Spleen (tissue), 11 donors: Measurements from ENCODE around the gene SDK2. TPM values are rescaled to one million over a fixed set of nuclear protein-coding genes. Genes with fewer than 3 reads are reported as not detected.

ENCODE experiments used
- DNase-seq: peaks from one replicate; pipeline ENCODE4 v3.0.0-alpha.2; 2020
- H3K27ac ChIP-seq, 8 donors: fragments of 200-600 bp; sonication (generic) in 7 of 8; 1 replicate in 4 of 8; 2 replicates in 4 of 8; pipeline versions ENCODE4 v1.5.0 to v1.8.0; 2016 to 2021; ENCODE audit warnings: inconsistent platforms in 4 of 8, mild to moderate bottlenecking in 4 of 8, moderate library complexity in 1 of 8
- H3K27me3 ChIP-seq, 7 donors: fragments of 200-600 bp; sonication (generic) in 6 of 7; replicated peaks in 1 of 7; 1 replicate in 4 of 7; 2 replicates in 3 of 7; pipeline versions ENCODE4 v1.5.0 to v1.8.0; 2016 to 2021; ENCODE audit warnings: inconsistent platforms in 3 of 7, mild to moderate bottlenecking in 1 of 7
- H3K36me3 ChIP-seq, 6 donors: fragments of 200-600 bp; sonication (generic) in 5 of 6; 1 replicate in 4 of 6; 2 replicates in 2 of 6; pipeline versions ENCODE4 v1.5.0 to v1.8.0; 2016 to 2021; ENCODE audit warnings: inconsistent platforms in 2 of 6
- H3K4me1 ChIP-seq, 6 donors: fragments of 200-600 bp; sonication (generic) in 5 of 6; 1 replicate in 3 of 6; 2 replicates in 3 of 6; pipeline versions ENCODE4 v1.5.0 to v1.8.0; 2016 to 2021; ENCODE audit warnings: inconsistent platforms in 3 of 6
- H3K4me3 ChIP-seq, 8 donors: fragments of 200-600 bp; sonication (generic) in 7 of 8; 1 replicate in 4 of 8; 2 replicates in 4 of 8; pipeline versions ENCODE4 v1.5.0 to v1.8.0; 2016 to 2021; ENCODE audit warnings: inconsistent platforms in 4 of 8, mild to moderate bottlenecking in 4 of 8, moderate library complexity in 2 of 8
- H3K9me3 ChIP-seq, 8 donors: fragments of 200-600 bp; sonication (generic) in 7 of 8; 1 replicate in 4 of 8; 2 replicates in 4 of 8; pipeline versions ENCODE4 v1.5.0 to v1.8.0; 2016 to 2021; ENCODE audit warnings: inconsistent platforms in 4 of 8
- POLR2A ChIP-seq, 3 donors: fragments of 450-650 bp; IDR thresholded peaks; one replicate each; pipeline ENCODE4 v1.5.1; 2017; ENCODE audit warnings: antibody characterized with exemption in 3 of 3, mild to moderate bottlenecking in 1 of 3
- POLR2AphosphoS5 ChIP-seq, 3 donors: sonication (generic); formaldehyde crosslinking; IDR thresholded peaks; one replicate each; pipeline ENCODE4 v1.5.1; 2017; ENCODE audit warnings: antibody characterized with exemption in 3 of 3
- WGBS, 5 donors: extraction: QIAGEN DNeasy Blood & Tissue Kit in 3 of 5; methylation state at CpG; one replicate each; pipeline versions ENCODE4 v1.1.5 to v1.1.7; 2013 to 2018; 5-methylcytosine and 5-hydroxymethylcytosine counted together
- intact Hi-C: fragments of 100-400 bp; cut with DNase I; formaldehyde crosslinking; loops from one replicate; pipeline ENCODE4 v1.15.0; 2023; ENCODE audit warnings: low total_unique reads
- polyA plus RNA-seq, 3 donors: library from polyadenylated mRNA; stranded (reverse); fragments of 200-250 nt; gene quantifications; one replicate each; pipeline ENCODE4 v1.2.1, GENCODE V29; 2013
- total RNA-seq, 7 donors: library from RNA; depleted of rRNA in 3 of 7; stranded (reverse); fragments of >200 nt in 3 of 7; fragmentation: NEBNext Ultra II Directional in 4 of 7; extraction: Animal tissue kit (Norgen Biotek cat#: 25700) in 4 of 7; gene quantifications; one replicate each; pipeline versions ENCODE4 v1.1.0 to v1.2.1, GENCODE V29; 2016 to 2021
- TF ChIP-seq, protein P1 (sequence below), 11 experiments: fragments of 200-600 bp in 7 of 11; fragments of 450-650 bp in 4 of 11; sonication (generic) in 4 of 11; IDR thresholded peaks in 8 of 11; conservative IDR thresholded peaks in 3 of 11; 1 replicate in 7 of 11; 2 replicates in 4 of 11; pipeline versions ENCODE4 v1.4.0 to v1.8.0; 2016 to 2021; ENCODE audit warnings: antibody characterized with exemption in 11 of 11, inconsistent platforms in 4 of 11, mild to moderate bottlenecking in 1 of 11
- donor health status: healthy with polysubstance abuse.
- donor health status: DM: no; HTN: no; CAD: no; lungs with moderate emphysema.
- donor health status: DM: no; HTN: no; CAD: no.
- donor health status: Bipolar disorder and iron deficiency.
- donor health status: healthy.
- donor health status: DM: no; HTN: no; CAD: no.
- donor health status: DM: yes; HTN: yes; CAD: no.

The SDK2 gene
- total and polyA plus RNA-seq, 10 donors, result 0.86 to 16.5 (median 9.7) TPM

- 86 to 93% (median 88%) methylated on average over 12 of the region's 12 CpGs for WGBS, 5 donors
- H3K36me3 ChIP-seq, result no peaks in the 10 kb centered on the region
- H3K9me3 ChIP-seq, result no peaks in the 10 kb centered on the region
- TF ChIP-seq, protein P1, sequence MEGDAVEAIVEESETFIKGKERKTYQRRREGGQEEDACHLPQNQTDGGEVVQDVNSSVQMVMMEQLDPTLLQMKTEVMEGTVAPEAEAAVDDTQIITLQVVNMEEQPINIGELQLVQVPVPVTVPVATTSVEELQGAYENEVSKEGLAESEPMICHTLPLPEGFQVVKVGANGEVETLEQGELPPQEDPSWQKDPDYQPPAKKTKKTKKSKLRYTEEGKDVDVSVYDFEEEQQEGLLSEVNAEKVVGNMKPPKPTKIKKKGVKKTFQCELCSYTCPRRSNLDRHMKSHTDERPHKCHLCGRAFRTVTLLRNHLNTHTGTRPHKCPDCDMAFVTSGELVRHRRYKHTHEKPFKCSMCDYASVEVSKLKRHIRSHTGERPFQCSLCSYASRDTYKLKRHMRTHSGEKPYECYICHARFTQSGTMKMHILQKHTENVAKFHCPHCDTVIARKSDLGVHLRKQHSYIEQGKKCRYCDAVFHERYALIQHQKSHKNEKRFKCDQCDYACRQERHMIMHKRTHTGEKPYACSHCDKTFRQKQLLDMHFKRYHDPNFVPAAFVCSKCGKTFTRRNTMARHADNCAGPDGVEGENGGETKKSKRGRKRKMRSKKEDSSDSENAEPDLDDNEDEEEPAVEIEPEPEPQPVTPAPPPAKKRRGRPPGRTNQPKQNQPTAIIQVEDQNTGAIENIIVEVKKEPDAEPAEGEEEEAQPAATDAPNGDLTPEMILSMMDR (IDR thresholded peaks at IDR 0.05 in 8 of 11, conservative IDR thresholded peaks at IDR 0.05 in 3 of 11), result no peak
- no peak for TF ChIP-seq POLR2A (IDR thresholded peaks at IDR 0.05)
- TF ChIP-seq POLR2AphosphoS5 (IDR thresholded peaks at IDR 0.05), result no peak
- intact Hi-C loops, result no loop called here
- no peaks in the 10 kb centered on the region for H3K27me3 ChIP-seq
- DNase-seq, result no peak
- H3K27ac ChIP-seq, result no peak overlapping the region
- H3K4me1 ChIP-seq, result peaks cover 0 to 20% (median 0%) of the 10 kb centered on the region in 6 donors
- no peak overlapping the region for H3K4me3 ChIP-seq
Measured at GRCh38 chr17:73580073-73580710, 64.1 kb downstream of the SDK2 start.

GRCh38 chr17:73576556-73577098 is 67.6 kb downstream of the SDK2 start:
- Histone ChIP-seq H3K4me3 (no peak overlapping the region), H3K9me3 (no peaks in the 10 kb centered on the region), H3K36me3 (no peaks in the 10 kb centered on the region), H3K27me3 (no peaks in the 10 kb centered on the region), H3K4me1 (peaks cover 0 to 16% (median 0%) of the 10 kb centered on the region in 6 donors), H3K27ac (no peak overlapping the region)
- intact Hi-C loops, result no loop called here
- 76 to 93% (median 82%) methylated on average over 6 of the region's 6 CpGs for WGBS, 5 donors
- DNase-seq, result no peak
- TF ChIP-seq, protein P1 (IDR thresholded peaks at IDR 0.05 in 8 of 11, conservative IDR thresholded peaks at IDR 0.05 in 3 of 11), result no peak
- no peak for TF ChIP-seq POLR2A (IDR thresholded peaks at IDR 0.05)
- no peak for TF ChIP-seq POLR2AphosphoS5 (IDR thresholded peaks at IDR 0.05)

DNA sequence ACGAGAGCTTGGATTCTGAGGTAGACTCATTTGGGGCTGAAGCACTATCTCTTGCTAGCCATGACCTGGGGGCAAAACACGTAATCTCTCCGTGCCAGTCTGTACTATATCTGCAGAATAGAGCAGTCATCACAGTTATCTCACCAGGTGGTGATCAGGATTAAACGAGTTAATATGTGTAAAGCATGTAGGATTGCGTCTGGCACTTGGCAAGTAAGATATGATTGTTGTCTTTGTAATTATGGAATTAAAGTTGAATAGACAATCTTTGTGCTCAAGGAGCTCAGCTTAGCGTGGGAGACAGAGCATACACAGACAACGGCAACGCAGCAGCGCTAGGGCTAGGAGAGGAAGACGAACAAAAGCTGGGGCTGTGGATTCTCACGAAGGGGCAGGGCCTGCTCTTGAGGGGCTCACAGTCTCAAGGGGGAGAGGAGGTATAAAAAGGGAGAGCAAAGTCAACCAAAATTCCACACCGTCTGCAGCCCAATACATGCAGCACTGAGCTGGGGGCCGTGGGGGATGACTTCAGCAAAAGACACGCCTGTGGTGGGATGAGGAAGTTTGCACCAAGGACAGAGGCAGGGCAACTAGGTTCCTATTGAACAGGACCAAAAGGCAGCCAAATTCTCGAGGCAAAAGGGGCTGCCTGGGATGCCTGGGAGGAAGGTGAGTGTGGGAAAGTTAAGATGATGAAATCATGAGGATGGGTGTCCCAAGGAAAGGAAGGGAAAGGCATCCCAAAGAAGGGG is 68.6 kb downstream of the SDK2 start:
- WGBS, 5 donors, result 68 to 78% (median 71%) methylated on average over 15 of the region's 15 CpGs
- DNase-seq, result no peak
- Histone ChIP-seq H3K9me3 (no peaks in the 10 kb centered on the region), H3K4me1 (peaks cover 0 to 16% (median 0%) of the 10 kb centered on the region in 6 donors), H3K27ac (no peak overlapping the region), H3K27me3 (no peaks in the 10 kb centered on the region), H3K36me3 (no peaks in the 10 kb centered on the region), H3K4me3 (no peak overlapping the region)
- intact Hi-C loops, result no loop called here
- TF ChIP-seq POLR2AphosphoS5 (IDR thresholded peaks at IDR 0.05) (no peak), POLR2A (IDR thresholded peaks at IDR 0.05) (no peak)
- TF ChIP-seq, protein P1 (IDR thresholded peaks at IDR 0.05 in 8 of 11, conservative IDR thresholded peaks at IDR 0.05 in 3 of 11), result no peak
